Measurements from ENCODE around the gene TMEM178A. TPM values are rescaled to one million over a fixed set of nuclear protein-coding genes. Genes with fewer than 3 reads are reported as not detected.

The TMEM178A gene
- total and polyA plus RNA-seq, 4 donors, result 1.4 to 4.8 (median 3.2) TPM

GRCh38 chr2:39671604-39672003 is 5.9 kb downstream of the TMEM178A start:
- Histone ChIP-seq H3K4me3 (no peak overlapping the region), H3K27ac (ENCODE audit: low read depth in 1 of 2, low read length in 1 of 2) (no peak overlapping the region), H3K36me3 (ENCODE audit: control insufficient read depth in 4 of 4, insufficient read depth in 4 of 4, low read length in 4 of 4) (no peaks in the 10 kb centered on the region), H3K4me1 (ENCODE audit: control insufficient read depth in 5 of 5, insufficient read depth in 5 of 5, low read length in 5 of 5) (peaks cover 0 to 13% (median 4%) of the 10 kb centered on the region in 5 donors), H3K27me3 (ENCODE audit: control insufficient read depth in 3 of 3, insufficient read depth in 3 of 3, low read length in 2 of 3) (peaks cover 0 to 39% (median 24%) of the 10 kb centered on the region in 3 donors), H3K9ac (ENCODE audit: insufficient read depth in 1 of 2, low read length in 2 of 2) (no peak overlapping the region), H3K9me3 (ENCODE audit: control insufficient read depth in 4 of 4, insufficient read depth in 3 of 4, low read length in 3 of 4) (no peaks in the 10 kb centered on the region)
- WGBS, 2 donors, result 85 to 90% methylated on average over 4 of the region's 4 CpGs
- TF ChIP-seq CTCF (IDR thresholded peaks at IDR 0.05; ENCODE audit: control extremely low read depth, extremely low read depth), result no peak
- DNase-seq (peak in 1 of 3 donors; percentile 31), ATAC-seq (ENCODE audit: insufficient read depth, low FRiP score) (no peak)

- TF ChIP-seq CTCF (IDR thresholded peaks at IDR 0.05; ENCODE audit: control extremely low read depth, extremely low read depth), result no peak
Observed at GRCh38 chr2:39673018-39673417, 7.3 kb downstream of the TMEM178A start.

GRCh38 chr2:39676342-39676741 is 10.6 kb downstream of the TMEM178A start:
- Histone ChIP-seq H3K9me3 (ENCODE audit: control insufficient read depth in 4 of 4, insufficient read depth in 3 of 4, low read length in 3 of 4) (no peaks in the 10 kb centered on the region), H3K9ac (ENCODE audit: insufficient read depth in 1 of 2, low read length in 2 of 2) (no peak overlapping the region), H3K27ac (ENCODE audit: low read depth in 1 of 2, low read length in 1 of 2) (no peak overlapping the region), H3K36me3 (ENCODE audit: control insufficient read depth in 4 of 4, insufficient read depth in 4 of 4, low read length in 4 of 4) (no peaks in the 10 kb centered on the region), H3K4me1 (ENCODE audit: control insufficient read depth in 5 of 5, insufficient read depth in 5 of 5, low read length in 5 of 5) (no peaks in the 10 kb centered on the region), H3K27me3 (ENCODE audit: control insufficient read depth in 3 of 3, insufficient read depth in 3 of 3, low read length in 2 of 3) (no peaks in the 10 kb centered on the region), H3K4me3 (no peak overlapping the region)
- WGBS, 2 donors, result 96 to 97% methylated on average over 7 of the region's 7 CpGs
- DNase-seq (no peak), ATAC-seq (ENCODE audit: insufficient read depth, low FRiP score) (no peak)
- TF ChIP-seq CTCF (IDR thresholded peaks at IDR 0.05; ENCODE audit: control extremely low read depth, extremely low read depth), result no peak

More at GRCh38 chr2:39673018-39673417, 7.3 kb downstream of the TMEM178A start:
- WGBS, 2 donors, result 81 to 92% methylated on average over 7 of the region's 7 CpGs
- Histone ChIP-seq H3K9me3 (ENCODE audit: control insufficient read depth in 4 of 4, insufficient read depth in 3 of 4, low read length in 3 of 4) (no peaks in the 10 kb centered on the region), H3K27me3 (ENCODE audit: control insufficient read depth in 3 of 3, insufficient read depth in 3 of 3, low read length in 2 of 3) (peaks cover 0 to 24% (median 10%) of the 10 kb centered on the region in 3 donors), H3K36me3 (ENCODE audit: control insufficient read depth in 4 of 4, insufficient read depth in 4 of 4, low read length in 4 of 4) (no peaks in the 10 kb centered on the region), H3K9ac (ENCODE audit: insufficient read depth in 1 of 2, low read length in 2 of 2) (no peak overlapping the region), H3K27ac (ENCODE audit: low read depth in 1 of 2, low read length in 1 of 2) (no peak overlapping the region), H3K4me1 (ENCODE audit: control insufficient read depth in 5 of 5, insufficient read depth in 5 of 5, low read length in 5 of 5) (peaks cover 0 to under 1% (median 0%) of the 10 kb centered on the region in 5 donors), H3K4me3 (no peak overlapping the region)
- ATAC-seq (ENCODE audit: insufficient read depth, low FRiP score) (no peak), DNase-seq (no peak)

- no peaks in the 10 kb centered on the region for H3K27me3 ChIP-seq (ENCODE audit: control insufficient read depth in 3 of 3, insufficient read depth in 3 of 3, low read length in 2 of 3)
- no peak overlapping the region for H3K4me3 ChIP-seq
- no peak for ATAC-seq (ENCODE audit: insufficient read depth, low FRiP score)
Observed at GRCh38 chr2:39678170-39678569, 12.5 kb downstream of the TMEM178A start.

More at GRCh38 chr2:39678170-39678569, 12.5 kb downstream of the TMEM178A start:
- Histone ChIP-seq H3K4me1 (ENCODE audit: control insufficient read depth in 5 of 5, insufficient read depth in 5 of 5, low read length in 5 of 5) (peaks cover 0 to 5% (median 0%) of the 10 kb centered on the region in 5 donors), H3K36me3 (ENCODE audit: control insufficient read depth in 4 of 4, insufficient read depth in 4 of 4, low read length in 4 of 4) (no peaks in the 10 kb centered on the region), H3K9ac (ENCODE audit: insufficient read depth in 1 of 2, low read length in 2 of 2) (no peak overlapping the region), H3K27ac (ENCODE audit: low read depth in 1 of 2, low read length in 1 of 2) (no peak overlapping the region), H3K9me3 (ENCODE audit: control insufficient read depth in 4 of 4, insufficient read depth in 3 of 4, low read length in 3 of 4) (no peaks in the 10 kb centered on the region)
- WGBS, 2 donors, result 97% methylated on average over 2 of the region's 2 CpGs
- DNase-seq, result no peak
- TF ChIP-seq CTCF (IDR thresholded peaks at IDR 0.05; ENCODE audit: control extremely low read depth, extremely low read depth), result no peak
